ENCODE results near the gene IFNGR1. TPM values are rescaled to one million over a fixed set of nuclear protein-coding genes. Genes with fewer than 3 reads are reported as not detected.
A peak's percentile ranks its signal among the peaks of the same experiment; 100 is the strongest.

IFNGR1 gene
- total RNA-seq, 1 donor from 2014 or later, result 38.3 TPM

GRCh38 chr6:137237413-137238170 lies 18.4 kb upstream of the IFNGR1 start:
- Histone ChIP-seq H3K27me3 (ENCODE audit: insufficient read depth, low read length) (no peaks in the 10 kb centered on the region), H3K9ac (ENCODE audit: low read length) (peak overlapping the region; percentile 47), H3K4me1 (ENCODE audit: insufficient read depth, low read length) (peaks cover 32% of the 10 kb centered on the region), H3K79me2 (ENCODE audit: insufficient read depth, low read length) (no peaks in the 10 kb centered on the region), H3K27ac (ENCODE audit: low read depth, low read length) (peak overlapping the region; percentile 88), H4K20me1 (ENCODE audit: insufficient read depth, low read length) (no peaks in the 10 kb centered on the region), H3K36me3 (ENCODE audit: insufficient read depth, low read length) (no peaks in the 10 kb centered on the region), H2AFZ (ENCODE audit: low read depth, low read length) (no peak overlapping the region), H3K4me2 (ENCODE audit: low read length) (peak overlapping the region; percentile 60), H3K9me3 (ENCODE audit: insufficient read depth, low read depth, low read length) (no peaks in the 10 kb centered on the region), H3K4me3 (ENCODE audit: insufficient read depth, low read depth, low read length) (no peak overlapping the region)
- TF ChIP-seq CTCF (IDR thresholded peaks at IDR 0.05; ENCODE audit: insufficient read depth, low read depth, low read length), result no peak
- no peak for TF ChIP-seq EZH2 (IDR thresholded peaks at IDR 0.05; ENCODE audit: insufficient read depth, low read length)
- peak; percentile 85 for DNase-seq (ENCODE audit: low read depth)
- Mint-ChIP-seq H3K27me3 (ENCODE audit: low read depth, unreplicated experiment) (no peaks in the 10 kb centered on the region), H3K4me1 (ENCODE audit: low read depth, unreplicated experiment) (peaks cover 45% of the 10 kb centered on the region), H3K9me3 (ENCODE audit: unreplicated experiment) (no peaks in the 10 kb centered on the region), H3K4me3 (ENCODE audit: unreplicated experiment) (peak overlapping the region; percentile 51), H3K36me3 (ENCODE audit: low read depth, unreplicated experiment) (no peaks in the 10 kb centered on the region), H3K27ac (ENCODE audit: unreplicated experiment) (peak overlapping the region; percentile 98)
- FAIRE-seq, result peak; percentile 5

GRCh38 chr6:137236581-137237355 lies 17.6 kb upstream of the IFNGR1 start:
- Mint-ChIP-seq H3K27me3 (ENCODE audit: low read depth, unreplicated experiment) (no peaks in the 10 kb centered on the region), H3K36me3 (ENCODE audit: low read depth, unreplicated experiment) (no peaks in the 10 kb centered on the region), H3K27ac (ENCODE audit: unreplicated experiment) (peak overlapping the region; percentile 98), H3K9me3 (ENCODE audit: unreplicated experiment) (no peaks in the 10 kb centered on the region), H3K4me1 (ENCODE audit: low read depth, unreplicated experiment) (peaks cover 47% of the 10 kb centered on the region), H3K4me3 (ENCODE audit: unreplicated experiment) (peak overlapping the region; percentile 51)
- Histone ChIP-seq H3K27ac (ENCODE audit: low read depth, low read length) (peak overlapping the region; percentile 88), H3K79me2 (ENCODE audit: insufficient read depth, low read length) (no peaks in the 10 kb centered on the region), H3K4me2 (ENCODE audit: low read length) (peak overlapping the region; percentile 60), H3K4me1 (ENCODE audit: insufficient read depth, low read length) (peaks cover 32% of the 10 kb centered on the region), H3K4me3 (ENCODE audit: insufficient read depth, low read depth, low read length) (no peak overlapping the region), H3K27me3 (ENCODE audit: insufficient read depth, low read length) (no peaks in the 10 kb centered on the region), H2AFZ (ENCODE audit: low read depth, low read length) (no peak overlapping the region), H3K9ac (ENCODE audit: low read length) (peak overlapping the region; percentile 47), H4K20me1 (ENCODE audit: insufficient read depth, low read length) (no peaks in the 10 kb centered on the region), H3K9me3 (ENCODE audit: insufficient read depth, low read depth, low read length) (no peaks in the 10 kb centered on the region), H3K36me3 (ENCODE audit: insufficient read depth, low read length) (no peaks in the 10 kb centered on the region)
- FAIRE-seq (no peak), DNase-seq (ENCODE audit: low read depth) (peak; percentile 26)
- TF ChIP-seq CTCF (IDR thresholded peaks at IDR 0.05; ENCODE audit: insufficient read depth, low read depth, low read length) (no peak), EZH2 (IDR thresholded peaks at IDR 0.05; ENCODE audit: insufficient read depth, low read length) (no peak)
